ENCODE results near the gene ZAR1L. TPM values are rescaled to one million over a fixed set of nuclear protein-coding genes. Genes with fewer than 3 reads are reported as not detected.

ZAR1L gene
- total RNA-seq, 2 donors from 2014 or later = not detected

DNA sequence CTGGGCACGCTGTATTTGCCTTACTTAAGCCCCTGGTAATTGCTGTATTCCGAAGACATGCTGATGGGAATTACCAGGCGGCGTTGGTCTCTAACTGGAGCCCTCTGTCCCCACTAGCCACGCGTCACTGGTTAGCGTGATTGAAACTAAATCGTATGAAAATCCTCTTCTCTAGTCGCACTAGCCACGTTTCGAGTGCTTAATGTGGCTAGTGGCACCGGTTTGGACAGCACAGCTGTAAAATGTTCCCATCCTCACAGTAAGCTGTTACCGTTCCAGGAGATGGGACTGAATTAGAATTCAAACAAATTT is 821 bp upstream of the ZAR1L start:
- H3K4me3 Mint-ChIP-seq = peak overlapping the region; percentile 95
- H3K27me3 Mint-ChIP-seq = no peaks in the 10 kb centered on the region
- ATAC-seq (peak; percentile 1), DNase-seq (no peak)
- no peaks in the 10 kb centered on the region for H3K36me3 Mint-ChIP-seq (ENCODE audit: low read depth)
- H3K9me3 ChIP-seq (ENCODE audit: control insufficient read depth, low read length, poor library complexity, severe bottlenecking) = no peaks in the 10 kb centered on the region
- H3K27ac Mint-ChIP-seq = peak overlapping the region; percentile 98
- H3K4me1 Mint-ChIP-seq = peaks cover 9% of the 10 kb centered on the region

GRCh38 chr13:32314271-32315237 is 609 bp downstream of the ZAR1L start:
- H3K27me3 Mint-ChIP-seq = no peaks in the 10 kb centered on the region
- no peaks in the 10 kb centered on the region for H3K36me3 Mint-ChIP-seq (ENCODE audit: low read depth)
- peaks cover 11% of the 10 kb centered on the region for H3K4me1 Mint-ChIP-seq
- DNase-seq = peak; percentile 14 to 37 (median 32)
- peak overlapping the region; percentile 95 for H3K4me3 Mint-ChIP-seq
- no peaks in the 10 kb centered on the region for H3K9me3 ChIP-seq (ENCODE audit: control insufficient read depth, low read length, poor library complexity, severe bottlenecking)
- peak; percentile 76 for ATAC-seq
- H3K27ac Mint-ChIP-seq = peak overlapping the region; percentile 98

GRCh38 chr13:32311188-32311897 is 3.8 kb downstream of the ZAR1L start:
- Mint-ChIP-seq H3K27me3 (no peaks in the 10 kb centered on the region), H3K36me3 (ENCODE audit: low read depth) (no peaks in the 10 kb centered on the region), H3K4me1 (peaks cover 16% of the 10 kb centered on the region), H3K4me3 (no peak overlapping the region), H3K27ac (no peak overlapping the region)
- no peak for DNase-seq
- H3K9me3 ChIP-seq (ENCODE audit: control insufficient read depth, low read length, poor library complexity, severe bottlenecking) = no peaks in the 10 kb centered on the region
- ATAC-seq = no peak

GRCh38 chr13:32310134-32310706 is 4.9 kb downstream of the ZAR1L start:
- DNase-seq (no peak), ATAC-seq (peak; percentile 61)
- no peaks in the 10 kb centered on the region for H3K9me3 ChIP-seq (ENCODE audit: control insufficient read depth, low read length, poor library complexity, severe bottlenecking)
- peaks cover 16% of the 10 kb centered on the region for H3K4me1 Mint-ChIP-seq
- H3K27me3 Mint-ChIP-seq = no peaks in the 10 kb centered on the region
- no peak overlapping the region for H3K27ac Mint-ChIP-seq
- no peak overlapping the region for H3K4me3 Mint-ChIP-seq
- H3K36me3 Mint-ChIP-seq (ENCODE audit: low read depth) = no peaks in the 10 kb centered on the region

- no peaks in the 10 kb centered on the region for H3K36me3 Mint-ChIP-seq (ENCODE audit: low read depth)
- H3K27me3 Mint-ChIP-seq = no peaks in the 10 kb centered on the region
- H3K9me3 ChIP-seq (ENCODE audit: control insufficient read depth, low read length, poor library complexity, severe bottlenecking) = no peaks in the 10 kb centered on the region
- peak overlapping the region; percentile 7 for H3K4me3 Mint-ChIP-seq
- H3K4me1 Mint-ChIP-seq = peaks cover 12% of the 10 kb centered on the region
- DNase-seq (no peak), ATAC-seq (peak; percentile 29)
- H3K27ac Mint-ChIP-seq = no peak overlapping the region
Observed at GRCh38 chr13:32309312-32310133, 5.6 kb downstream of the ZAR1L start.

DNA sequence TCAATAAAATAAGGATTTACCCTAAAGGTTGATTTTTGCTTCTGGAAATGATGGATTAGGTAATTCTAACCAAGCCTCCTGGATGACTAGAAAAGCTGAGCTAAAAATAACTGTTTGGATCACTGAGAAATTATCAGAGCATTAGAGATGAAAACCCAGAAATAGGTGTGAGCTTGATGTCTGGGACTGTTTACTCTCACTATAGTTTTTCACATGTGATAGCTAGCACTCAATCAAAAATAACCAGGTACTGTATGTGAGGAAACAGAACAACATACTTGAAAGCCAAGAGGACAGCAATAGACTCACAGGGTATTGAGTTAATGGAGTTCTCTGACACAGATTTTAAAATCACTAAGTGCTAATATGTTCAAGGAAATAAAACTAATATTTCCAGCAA is 9.5 kb downstream of the ZAR1L start:
- Mint-ChIP-seq H3K27ac (no peak overlapping the region), H3K4me3 (no peak overlapping the region), H3K4me1 (peaks cover 12% of the 10 kb centered on the region), H3K27me3 (no peaks in the 10 kb centered on the region), H3K36me3 (ENCODE audit: low read depth) (no peaks in the 10 kb centered on the region)
- no peaks in the 10 kb centered on the region for H3K9me3 ChIP-seq (ENCODE audit: control insufficient read depth, low read length, poor library complexity, severe bottlenecking)
- DNase-seq = no peak
- no peak for ATAC-seq

GRCh38 chr13:32302461-32302860 is 12.7 kb downstream of the ZAR1L start:
- Mint-ChIP-seq H3K4me1 (peaks cover 11% of the 10 kb centered on the region), H3K4me3 (no peak overlapping the region), H3K27me3 (peaks cover 6% of the 10 kb centered on the region), H3K27ac (no peak overlapping the region), H3K36me3 (ENCODE audit: low read depth) (peaks cover 3% of the 10 kb centered on the region)
- DNase-seq = no peak
- H3K9me3 ChIP-seq (ENCODE audit: control insufficient read depth, low read length, poor library complexity, severe bottlenecking) = no peaks in the 10 kb centered on the region
- ATAC-seq = no peak

- Mint-ChIP-seq H3K27ac (no peak overlapping the region), H3K4me3 (no peak overlapping the region), H3K36me3 (ENCODE audit: low read depth) (peaks cover 3% of the 10 kb centered on the region), H3K27me3 (peaks cover 6% of the 10 kb centered on the region), H3K4me1 (peaks cover 11% of the 10 kb centered on the region)
- H3K9me3 ChIP-seq (ENCODE audit: control insufficient read depth, low read length, poor library complexity, severe bottlenecking) = no peaks in the 10 kb centered on the region
- ATAC-seq = no peak
- no peak for DNase-seq
Observed at GRCh38 chr13:32300920-32301319, 14.2 kb downstream of the ZAR1L start.

DNA sequence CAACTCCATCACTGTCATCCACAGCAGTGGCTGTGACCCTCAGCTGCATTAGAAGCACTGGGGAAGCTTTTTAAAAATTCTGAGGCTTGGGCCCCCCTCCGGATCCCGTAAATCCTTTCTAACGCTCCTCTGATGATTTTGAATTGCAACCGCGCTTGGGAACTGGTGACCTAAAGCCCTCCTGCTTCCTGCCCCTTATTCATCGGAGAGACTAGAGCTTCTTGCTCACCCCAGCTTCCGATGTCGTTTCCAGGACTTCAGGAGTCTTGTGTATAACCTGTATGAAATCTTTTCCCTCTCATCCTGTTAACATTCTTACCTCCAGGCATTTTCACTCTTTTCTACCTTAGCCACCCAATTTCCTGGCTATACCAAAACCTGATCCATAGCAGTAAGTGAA is 14.8 kb downstream of the ZAR1L start:
- peaks cover 11% of the 10 kb centered on the region for H3K4me1 Mint-ChIP-seq
- H3K27ac Mint-ChIP-seq = no peak overlapping the region

GRCh38 chr13:32299893-32300292 is 15.3 kb downstream of the ZAR1L start:
- no peak overlapping the region for H3K27ac Mint-ChIP-seq
- H3K27me3 Mint-ChIP-seq = peaks cover 6% of the 10 kb centered on the region
- H3K4me3 Mint-ChIP-seq = no peak overlapping the region
- peaks cover 3% of the 10 kb centered on the region for H3K36me3 Mint-ChIP-seq (ENCODE audit: low read depth)
- DNase-seq (no peak), ATAC-seq (no peak)
- H3K4me1 Mint-ChIP-seq = peaks cover 11% of the 10 kb centered on the region
- H3K9me3 ChIP-seq (ENCODE audit: control insufficient read depth, low read length, poor library complexity, severe bottlenecking) = no peaks in the 10 kb centered on the region

More for the DNA sequence above, 14.8 kb downstream of the ZAR1L start:
- DNase-seq (no peak), ATAC-seq (no peak)
- H3K36me3 Mint-ChIP-seq (ENCODE audit: low read depth) = peaks cover 3% of the 10 kb centered on the region
- H3K9me3 ChIP-seq (ENCODE audit: control insufficient read depth, low read length, poor library complexity, severe bottlenecking) = no peaks in the 10 kb centered on the region
- peaks cover 6% of the 10 kb centered on the region for H3K27me3 Mint-ChIP-seq
- H3K4me3 Mint-ChIP-seq = no peak overlapping the region

- ATAC-seq (no peak), DNase-seq (no peak)
- Mint-ChIP-seq H3K36me3 (ENCODE audit: low read depth) (peaks cover 5% of the 10 kb centered on the region), H3K27ac (no peak overlapping the region), H3K4me1 (peaks cover 11% of the 10 kb centered on the region), H3K4me3 (no peak overlapping the region), H3K27me3 (peaks cover 6% of the 10 kb centered on the region)
- H3K9me3 ChIP-seq (ENCODE audit: control insufficient read depth, low read length, poor library complexity, severe bottlenecking) = no peaks in the 10 kb centered on the region
Observed at GRCh38 chr13:32298695-32299094, 16.5 kb downstream of the ZAR1L start.

GRCh38 chr13:32297206-32297605 is 18.0 kb downstream of the ZAR1L start:
- no peak for DNase-seq
- no peak for ATAC-seq
- no peaks in the 10 kb centered on the region for H3K9me3 ChIP-seq (ENCODE audit: control insufficient read depth, low read length, poor library complexity, severe bottlenecking)
- H3K36me3 Mint-ChIP-seq (ENCODE audit: low read depth) = peaks cover 5% of the 10 kb centered on the region
- H3K4me3 Mint-ChIP-seq = no peak overlapping the region
- H3K27ac Mint-ChIP-seq = no peak overlapping the region
- peaks cover 6% of the 10 kb centered on the region for H3K27me3 Mint-ChIP-seq
- H3K4me1 Mint-ChIP-seq = peaks cover 11% of the 10 kb centered on the region

DNA sequence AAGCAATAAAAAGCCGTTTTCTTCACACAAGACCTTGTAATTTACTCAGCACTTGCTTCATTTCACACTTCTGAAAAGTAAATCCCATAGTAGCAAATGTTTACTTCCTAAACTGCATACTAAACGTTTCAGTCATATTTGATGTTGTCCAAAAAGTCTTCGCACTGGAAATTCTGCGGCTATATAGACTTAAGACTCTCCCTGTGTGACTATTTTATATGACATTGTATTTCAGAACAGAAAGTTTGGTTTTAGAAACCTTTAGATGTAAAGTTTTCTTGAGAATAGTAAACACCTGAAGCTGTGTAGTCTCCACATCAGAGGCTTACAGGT is 29.6 kb downstream of the ZAR1L start:
- H3K36me3 Mint-ChIP-seq (ENCODE audit: low read depth) = peaks cover 10% of the 10 kb centered on the region
- no peak overlapping the region for H3K27ac Mint-ChIP-seq
- no peak for ATAC-seq
- H3K27me3 Mint-ChIP-seq = no peaks in the 10 kb centered on the region
- H3K4me3 Mint-ChIP-seq = no peak overlapping the region
- H3K4me1 Mint-ChIP-seq = no peaks in the 10 kb centered on the region
- H3K9me3 ChIP-seq (ENCODE audit: control insufficient read depth, low read length, poor library complexity, severe bottlenecking) = no peaks in the 10 kb centered on the region
- no peak for DNase-seq
